Measurements from ENCODE around the gene RANGRF.

Gene RANGRF

GRCh38 chr17:8333281-8333680, 44.8 kb downstream of the RANGRF start:
- in situ Hi-C loops (cut with HindIII; ENCODE audit: low pct_ligation_motif_present, low pct_unique_long_range_greater_than_20kb, low sequenced_read_pairs): no loop called here
- no peak for DNase-seq

GRCh38 chr17:8337802-8338752, 49.6 kb downstream of the RANGRF start:
- no peak for DNase-seq

DNA sequence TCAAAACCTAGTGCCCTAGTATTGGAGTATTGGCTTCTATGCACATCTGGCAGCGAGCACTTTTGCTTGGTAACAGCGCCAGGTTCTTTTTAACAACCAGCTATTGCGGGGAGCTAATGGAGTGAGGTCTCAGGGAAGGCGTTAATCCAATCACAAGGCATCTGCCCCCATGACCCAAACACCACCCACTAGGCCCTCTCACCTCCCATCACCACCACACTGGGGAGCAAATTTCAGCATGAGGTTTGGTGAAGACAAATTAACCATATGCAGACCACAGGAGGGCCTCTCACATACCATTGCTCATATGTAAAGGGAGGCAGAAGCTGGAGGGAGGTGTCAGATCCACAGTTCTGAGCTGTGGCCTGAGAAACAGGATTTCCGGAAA, 50.3 kb downstream of the RANGRF start:
- DNase-seq: no peak
- in situ Hi-C loops (cut with HindIII; ENCODE audit: low pct_ligation_motif_present, low pct_unique_long_range_greater_than_20kb, low sequenced_read_pairs): no loop called here

More at GRCh38 chr17:8337802-8338752, 49.6 kb downstream of the RANGRF start:
- in situ Hi-C loops (cut with HindIII; ENCODE audit: low pct_ligation_motif_present, low pct_unique_long_range_greater_than_20kb, low sequenced_read_pairs): no loop called here

DNA sequence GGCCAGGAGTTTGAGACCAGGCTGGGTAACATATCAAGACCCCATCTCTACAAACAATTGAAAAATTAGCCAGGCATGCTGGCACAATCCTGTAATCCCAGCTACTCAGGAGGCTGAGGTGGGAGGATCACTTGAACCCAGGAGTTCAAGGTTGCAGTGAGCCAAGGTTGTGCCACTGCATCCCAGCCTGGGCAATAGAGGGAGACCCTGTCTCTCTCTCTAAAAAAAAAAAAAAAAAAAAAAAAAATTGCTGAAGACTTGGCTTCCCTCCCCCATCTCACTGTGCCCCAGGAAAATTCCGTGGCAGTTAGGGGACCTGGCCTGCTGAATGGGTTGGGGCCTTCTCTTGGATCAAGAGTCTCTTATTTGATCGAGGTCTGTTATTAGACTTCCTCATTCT, 51.1 kb downstream of the RANGRF start, which contains the start of gene ODF4:
Gene ODF4 (plus strand): TSS at position 301 of the 400 bp plus-strand sequence. CDS start 212 bp downstream, outside the sequence.
- DNase-seq: no peak
- in situ Hi-C loops (cut with HindIII; ENCODE audit: low pct_ligation_motif_present, low pct_unique_long_range_greater_than_20kb, low sequenced_read_pairs): no loop called here
